Measurements from ENCODE around the gene NRARP. TPM values are rescaled to one million over a fixed set of nuclear protein-coding genes. Genes with fewer than 3 reads are reported as not detected.
A peak's percentile ranks its signal among the peaks of the same experiment; 100 is the strongest.

NRARP gene
- total and polyA plus RNA-seq, 2 donors from 2014 or later, result 1.7 to 4.7 TPM

GRCh38 chr9:137299938-137300337, 2.1 kb downstream of the NRARP start:
- peak in 4 of 5 donors; percentile 56 to 68 (median 60) for DNase-seq

GRCh38 chr9:137299203-137299565, 2.9 kb downstream of the NRARP start:
- Histone ChIP-seq H3K9me3 (ENCODE audit: control insufficient read depth in 2 of 3, insufficient read depth in 1 of 3, low read length in 3 of 3) (peaks cover 0 to 4% (median 0%) of the 10 kb centered on the region in 3 donors), H3K27ac (ENCODE audit: low read depth in 2 of 2, low read length in 2 of 2) (peak overlapping the region; percentile 51 to 65), H3K9ac (ENCODE audit: low read length in 3 of 3) (no peak overlapping the region), H3K36me3 (ENCODE audit: control insufficient read depth in 2 of 3, insufficient read depth in 3 of 3, low read length in 3 of 3) (no peaks in the 10 kb centered on the region), H3K4me3 (ENCODE audit: low read length in 3 of 3) (peak overlapping the region in 2 of 3 donors; percentile 2 to 47), H3K4me1 (ENCODE audit: control insufficient read depth in 2 of 3, insufficient read depth in 2 of 3, low read depth in 1 of 3, low read length in 3 of 3) (peaks cover 0 to 11% (median 0%) of the 10 kb centered on the region in 3 donors), H3K27me3 (ENCODE audit: control insufficient read depth, insufficient read depth, low read length) (no peaks in the 10 kb centered on the region)
- intact Hi-C loops (cut with DNase I), result loop anchor here (5.0 to 10.0 kb wide), 2 partner anchors 108 to 226 kb away; no protein-coding TSS in a partner anchor
- no peak for FAIRE-seq
- DNase-seq, result peak in 3 of 5 donors; percentile 11 to 70 (median 53)
- no peak for TF ChIP-seq CTCF (IDR thresholded peaks at IDR 0.05; ENCODE audit: borderline replicate concordance, extremely low read depth, insufficient read depth)

More at GRCh38 chr9:137299938-137300337, 2.1 kb downstream of the NRARP start:
- H3K27me3 ChIP-seq (ENCODE audit: control insufficient read depth, insufficient read depth, low read length), result no peaks in the 10 kb centered on the region
- no peak for TF ChIP-seq CTCF (IDR thresholded peaks at IDR 0.05; ENCODE audit: borderline replicate concordance, extremely low read depth, insufficient read depth)
- no peak for FAIRE-seq
- H3K9me3 ChIP-seq (ENCODE audit: control insufficient read depth in 2 of 3, insufficient read depth in 1 of 3, low read length in 3 of 3), result no peaks in the 10 kb centered on the region
- peaks cover 0 to 13% (median 0%) of the 10 kb centered on the region in 3 donors for H3K4me1 ChIP-seq (ENCODE audit: control insufficient read depth in 2 of 3, insufficient read depth in 2 of 3, low read depth in 1 of 3, low read length in 3 of 3)
- H3K27ac ChIP-seq (ENCODE audit: low read depth in 2 of 2, low read length in 2 of 2), result peak overlapping the region; percentile 34 to 47
- H3K36me3 ChIP-seq (ENCODE audit: control insufficient read depth in 2 of 3, insufficient read depth in 3 of 3, low read length in 3 of 3), result no peaks in the 10 kb centered on the region
- H3K4me3 ChIP-seq (ENCODE audit: low read length in 3 of 3), result peak overlapping the region; percentile 18 to 66 (median 62)
- intact Hi-C loops (cut with DNase I), result loop anchor here (5.0 to 10.0 kb wide), 2 partner anchors 107 to 225 kb away; no protein-coding TSS in a partner anchor
- H3K9ac ChIP-seq (ENCODE audit: low read length in 3 of 3), result peak overlapping the region in 1 of 3 donors; percentile 22

GRCh38 chr9:137298401-137299202, 3.5 kb downstream of the NRARP start:
- no peak for TF ChIP-seq CTCF (IDR thresholded peaks at IDR 0.05; ENCODE audit: borderline replicate concordance, extremely low read depth, insufficient read depth)

More at GRCh38 chr9:137298401-137299202, 3.5 kb downstream of the NRARP start:
- DNase-seq, result peak in 3 of 5 donors; percentile 8 to 68 (median 44)
- Histone ChIP-seq H3K4me1 (ENCODE audit: control insufficient read depth in 2 of 3, insufficient read depth in 2 of 3, low read depth in 1 of 3, low read length in 3 of 3) (peaks cover 0 to 11% (median 0%) of the 10 kb centered on the region in 3 donors), H3K9ac (ENCODE audit: low read length in 3 of 3) (peak overlapping the region in 1 of 3 donors; percentile 34), H3K9me3 (ENCODE audit: control insufficient read depth in 2 of 3, insufficient read depth in 1 of 3, low read length in 3 of 3) (peaks cover 0 to 4% (median 0%) of the 10 kb centered on the region in 3 donors), H3K4me3 (ENCODE audit: low read length in 3 of 3) (peak overlapping the region in 2 of 3 donors; percentile 2 to 47), H3K27ac (ENCODE audit: low read depth in 2 of 2, low read length in 2 of 2) (peak overlapping the region; percentile 51 to 65), H3K27me3 (ENCODE audit: control insufficient read depth, insufficient read depth, low read length) (no peaks in the 10 kb centered on the region), H3K36me3 (ENCODE audit: control insufficient read depth in 2 of 3, insufficient read depth in 3 of 3, low read length in 3 of 3) (no peaks in the 10 kb centered on the region)
- intact Hi-C loops (cut with DNase I), result loop anchor here (5.0 to 10.0 kb wide), 2 partner anchors 109 to 226 kb away; no protein-coding TSS in a partner anchor
- FAIRE-seq, result no peak

All from kidney (tissue), 14 donors.